GM12864 (cell line): ENCODE data around the gene CDK5RAP3.

Experiments used
- DNase-seq: peaks from one replicate; pipeline ENCODE4 v3.0.0-alpha.2; 2011; ENCODE audit warnings: low read depth
- H3K4me3 ChIP-seq: 2 replicates; pipeline ENCODE4 v1.5.1; 2011; ENCODE audit warnings: mild to moderate bottlenecking, low read depth, low read length, control low read depth
- TF ChIP-seq, protein P1 (sequence below): IDR thresholded peaks from 2 replicates; pipeline ENCODE4 v1.5.1; 2011; ENCODE audit warnings: low read depth, mild to moderate bottlenecking, moderate library complexity, low read length, control low read depth, inconsistent platforms; ENCODE audit errors: missing control alignments

The CDK5RAP3 gene

DNA sequence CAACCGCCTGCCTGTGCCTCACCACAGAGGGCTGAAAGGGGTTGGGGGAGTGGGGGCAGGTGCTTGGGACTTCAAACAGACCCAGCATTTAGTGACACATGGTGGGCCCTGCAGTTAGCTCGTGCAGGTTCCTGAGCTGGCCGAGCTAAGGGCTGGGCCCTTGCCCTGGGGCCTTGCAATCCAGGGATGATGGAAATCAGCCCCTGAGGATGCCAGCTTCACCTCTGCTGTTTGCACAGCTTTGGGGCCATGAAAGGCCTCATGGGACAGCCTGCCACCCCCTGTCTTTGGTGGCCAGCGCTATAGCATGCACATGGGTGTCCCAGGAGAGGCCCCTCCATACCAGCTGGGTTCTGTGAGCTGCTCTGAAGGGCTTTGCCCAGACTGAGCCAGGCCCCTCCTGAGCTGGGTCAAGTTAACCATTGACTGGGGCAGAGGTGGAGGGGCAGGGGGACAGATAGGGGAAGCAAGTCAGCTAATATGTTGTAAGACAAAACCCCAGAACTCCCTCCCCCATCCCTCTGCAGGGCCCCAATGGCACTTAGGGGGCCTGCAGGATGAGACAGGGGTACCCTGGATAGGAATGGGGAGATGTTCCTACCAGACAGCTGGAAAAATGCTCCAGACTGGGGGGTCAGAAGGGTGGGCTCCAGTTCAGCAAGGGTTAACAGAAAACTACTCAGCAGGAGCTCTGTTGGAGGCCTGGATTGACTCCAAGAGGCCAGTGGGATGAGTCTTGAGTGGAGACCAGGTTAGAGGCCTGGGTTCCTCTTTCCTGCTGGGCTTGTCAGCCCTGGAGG, 13.9 kb upstream of the CDK5RAP3 start:
- TF ChIP-seq, protein P1, sequence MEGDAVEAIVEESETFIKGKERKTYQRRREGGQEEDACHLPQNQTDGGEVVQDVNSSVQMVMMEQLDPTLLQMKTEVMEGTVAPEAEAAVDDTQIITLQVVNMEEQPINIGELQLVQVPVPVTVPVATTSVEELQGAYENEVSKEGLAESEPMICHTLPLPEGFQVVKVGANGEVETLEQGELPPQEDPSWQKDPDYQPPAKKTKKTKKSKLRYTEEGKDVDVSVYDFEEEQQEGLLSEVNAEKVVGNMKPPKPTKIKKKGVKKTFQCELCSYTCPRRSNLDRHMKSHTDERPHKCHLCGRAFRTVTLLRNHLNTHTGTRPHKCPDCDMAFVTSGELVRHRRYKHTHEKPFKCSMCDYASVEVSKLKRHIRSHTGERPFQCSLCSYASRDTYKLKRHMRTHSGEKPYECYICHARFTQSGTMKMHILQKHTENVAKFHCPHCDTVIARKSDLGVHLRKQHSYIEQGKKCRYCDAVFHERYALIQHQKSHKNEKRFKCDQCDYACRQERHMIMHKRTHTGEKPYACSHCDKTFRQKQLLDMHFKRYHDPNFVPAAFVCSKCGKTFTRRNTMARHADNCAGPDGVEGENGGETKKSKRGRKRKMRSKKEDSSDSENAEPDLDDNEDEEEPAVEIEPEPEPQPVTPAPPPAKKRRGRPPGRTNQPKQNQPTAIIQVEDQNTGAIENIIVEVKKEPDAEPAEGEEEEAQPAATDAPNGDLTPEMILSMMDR = no peak
- DNase-seq = no peak
- H3K4me3 ChIP-seq = no peak overlapping the region

DNA sequence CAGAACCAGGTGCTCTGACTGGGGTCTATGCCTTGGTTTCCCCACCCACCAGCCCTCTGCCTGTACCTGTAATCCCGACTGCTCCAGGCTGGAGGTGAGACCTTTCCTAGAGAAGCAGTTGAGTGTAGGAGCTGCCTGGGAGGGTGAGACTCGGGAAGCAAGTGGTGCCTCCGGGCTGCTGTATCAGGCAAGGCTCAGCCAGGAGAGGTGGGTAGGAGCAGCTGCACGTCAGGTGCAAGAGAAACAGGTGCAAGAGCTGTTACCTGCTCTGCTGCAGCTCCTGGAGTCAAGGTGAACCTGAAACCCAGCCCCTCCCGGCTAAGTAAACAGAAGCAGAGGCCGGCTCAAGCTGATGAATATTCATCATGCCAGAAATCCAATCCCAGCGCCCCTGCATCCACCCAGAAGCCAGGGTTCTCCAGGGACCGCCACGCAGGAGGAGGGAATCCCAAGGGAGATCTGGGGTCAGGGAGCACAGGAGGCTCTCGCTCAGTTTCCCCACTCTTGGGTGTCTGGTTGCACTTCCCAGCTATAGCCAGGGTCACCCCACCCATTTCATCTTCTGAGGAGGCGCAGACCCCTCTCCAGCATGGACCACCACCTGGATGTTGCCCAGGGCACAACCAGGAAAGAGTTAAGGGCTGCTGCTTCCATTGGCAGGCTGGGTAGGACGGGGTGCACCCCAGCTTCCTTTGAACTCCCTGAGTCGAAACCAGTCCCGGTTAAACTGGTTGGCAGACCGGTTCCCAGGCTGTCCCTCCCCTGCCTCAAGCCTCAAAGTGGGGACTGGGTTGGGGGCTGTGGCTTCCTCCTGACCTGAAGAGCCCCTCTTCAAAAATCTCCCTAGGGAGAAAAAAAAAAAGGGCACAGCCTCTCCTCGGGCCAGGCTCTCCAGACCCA, 13.1 kb upstream of the CDK5RAP3 start, which contains the start of gene PRR15L:
Gene PRR15L (minus strand): TSS at position 293 of the 900 bp plus-strand sequence. CDS start 4,649 bp downstream, outside the sequence.
- DNase-seq = no peak
- TF ChIP-seq, protein P1 = no peak
- no peak within 1 kb of the TSS for H3K4me3 ChIP-seq

DNA sequence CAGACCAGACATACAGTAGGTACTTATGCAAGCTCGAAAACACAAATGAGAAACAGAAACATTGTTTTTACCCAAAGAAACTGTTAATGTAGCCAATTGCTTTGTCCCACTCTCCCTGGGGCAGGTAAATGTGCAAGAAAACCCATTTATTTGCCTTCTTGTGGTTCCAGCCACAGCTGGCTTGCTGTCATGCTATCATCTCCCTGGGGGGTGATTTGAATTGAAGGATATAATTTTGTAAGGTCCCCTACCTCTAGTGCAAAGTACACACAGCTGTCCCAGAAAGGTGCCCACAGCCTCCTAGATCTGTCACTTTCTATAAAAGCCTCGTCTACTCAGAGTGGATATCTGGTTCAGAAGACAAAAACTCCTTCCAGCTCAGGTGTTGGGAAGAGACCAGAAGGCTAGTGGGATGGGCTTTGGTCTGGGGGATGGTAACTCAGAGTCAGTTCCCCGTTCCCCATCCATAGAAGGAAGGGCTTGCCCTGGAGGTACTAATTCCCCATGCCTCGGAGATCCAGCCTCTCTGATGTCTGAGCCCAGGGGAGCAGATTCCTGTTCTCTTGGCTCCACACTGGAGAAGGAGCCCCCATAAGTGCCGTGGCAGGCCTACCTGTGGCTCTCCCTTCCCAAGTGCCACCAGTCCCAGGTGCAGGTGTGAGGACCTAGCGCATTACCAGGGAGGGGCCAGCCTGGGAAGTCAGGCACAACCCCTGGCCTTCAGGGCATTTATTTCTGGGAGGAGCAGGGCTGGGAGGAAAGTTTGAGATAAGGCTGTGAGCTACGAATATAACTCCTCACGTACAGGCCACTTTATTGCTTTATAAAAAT, 10.9 kb upstream of the CDK5RAP3 start:
- no peak overlapping the region for H3K4me3 ChIP-seq
- DNase-seq = no peak
- TF ChIP-seq, protein P1 = no peak

DNA sequence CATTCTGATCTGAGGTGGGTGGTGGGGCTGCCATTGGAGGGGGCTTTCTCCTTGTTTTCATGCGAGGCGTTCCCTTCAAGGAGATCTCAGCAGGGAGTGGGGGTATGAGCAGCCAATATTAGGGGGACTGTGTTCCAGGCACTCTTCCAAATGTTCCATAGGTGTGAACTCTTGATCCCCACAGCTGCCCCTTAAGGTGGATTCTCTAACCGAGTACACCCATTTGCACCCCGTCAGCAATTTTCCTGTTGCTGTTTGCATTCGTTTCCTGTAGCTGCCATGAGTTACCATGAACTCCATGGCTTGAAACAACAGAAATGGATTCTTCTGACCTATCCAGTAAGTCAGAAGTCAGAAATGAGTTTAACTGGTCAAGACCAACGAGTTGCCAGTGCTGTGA, 9.5 kb upstream of the CDK5RAP3 start:
- DNase-seq = no peak
- no peak overlapping the region for H3K4me3 ChIP-seq
- TF ChIP-seq, protein P1 = no peak

DNA sequence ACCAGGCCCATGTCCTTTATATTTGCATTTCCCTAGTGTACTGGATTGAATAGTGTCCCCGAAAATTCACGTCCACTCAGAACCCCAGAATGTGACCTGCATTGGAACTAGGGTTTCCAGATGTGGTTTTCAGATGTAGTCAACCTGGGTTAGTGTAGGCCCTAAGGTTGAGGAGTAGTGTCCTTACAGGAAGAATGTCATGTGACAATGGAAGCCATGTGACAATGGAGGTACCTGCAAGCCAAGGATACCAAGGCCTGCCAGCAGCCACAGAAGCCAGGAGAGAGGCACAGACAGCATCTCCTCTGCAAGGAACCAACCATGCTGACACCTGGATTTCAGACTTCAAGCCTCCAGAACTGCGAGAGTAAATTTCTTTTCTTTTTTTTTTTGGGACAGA, 8.0 kb upstream of the CDK5RAP3 start:
- no peak for DNase-seq
- TF ChIP-seq, protein P1 = no peak
- H3K4me3 ChIP-seq = no peak overlapping the region

DNA sequence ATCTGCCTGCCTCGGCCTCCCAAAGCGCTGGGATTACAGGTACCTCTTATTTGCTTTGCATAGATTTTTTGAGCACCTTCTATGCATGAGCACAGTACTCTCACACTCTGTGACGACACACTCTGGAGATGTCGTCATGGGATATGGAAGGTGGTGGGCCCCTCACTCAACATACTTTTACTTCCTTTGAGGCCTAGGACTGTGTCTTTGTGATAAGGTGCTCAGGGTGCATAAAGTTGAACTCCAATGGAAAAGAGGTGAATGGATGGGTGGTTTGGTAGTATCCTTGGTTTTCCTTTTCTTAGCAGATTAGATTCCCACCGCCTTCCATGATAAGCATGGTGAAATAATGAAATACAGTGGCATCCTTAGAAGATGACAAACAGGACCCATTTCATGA, 6.1 kb upstream of the CDK5RAP3 start:
- H3K4me3 ChIP-seq = no peak overlapping the region
- TF ChIP-seq, protein P1 = no peak
- no peak for DNase-seq
